GM19324 (cell line): ENCODE measurements around the gene SART1.
A peak's percentile ranks its signal among the peaks of the same experiment; 100 is the strongest.
"Not testable (repeated sequence)": the region's sequence is repeated elsewhere in the genome, so short reads cannot be mapped to it uniquely, and the experiment has no call there.

ENCODE experiments used
- ATAC-seq: cut with Tn5 transposase; IDR thresholded peaks from one replicate; pipeline ENCODE4 v1.9.1; 2021; ENCODE audit warnings: mild to moderate bottlenecking, moderate library complexity; ENCODE audit not compliant: unreplicated experiment, low FRiP score

SART1 gene

DNA sequence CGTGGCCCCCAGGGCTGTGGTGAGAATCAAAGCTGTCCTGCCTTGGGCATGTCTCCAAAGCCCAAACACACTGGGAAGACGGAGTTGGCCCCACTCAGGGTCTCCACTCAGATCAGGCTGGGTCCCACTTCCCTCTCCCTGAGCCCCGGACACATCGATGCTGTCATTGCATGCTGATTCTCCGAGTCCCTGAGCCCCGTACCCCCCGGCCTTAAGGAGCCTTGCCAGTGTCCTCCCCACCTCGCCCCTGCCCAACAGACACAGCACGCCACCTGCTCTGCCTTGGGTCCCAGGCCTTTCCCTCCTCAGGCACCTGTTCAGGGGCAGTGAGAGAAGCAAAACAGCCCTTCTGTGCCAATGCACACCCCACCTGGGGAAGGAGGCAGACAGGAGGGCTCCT is 25.8 kb downstream of the SART1 start:
- no peak for ATAC-seq

DNA sequence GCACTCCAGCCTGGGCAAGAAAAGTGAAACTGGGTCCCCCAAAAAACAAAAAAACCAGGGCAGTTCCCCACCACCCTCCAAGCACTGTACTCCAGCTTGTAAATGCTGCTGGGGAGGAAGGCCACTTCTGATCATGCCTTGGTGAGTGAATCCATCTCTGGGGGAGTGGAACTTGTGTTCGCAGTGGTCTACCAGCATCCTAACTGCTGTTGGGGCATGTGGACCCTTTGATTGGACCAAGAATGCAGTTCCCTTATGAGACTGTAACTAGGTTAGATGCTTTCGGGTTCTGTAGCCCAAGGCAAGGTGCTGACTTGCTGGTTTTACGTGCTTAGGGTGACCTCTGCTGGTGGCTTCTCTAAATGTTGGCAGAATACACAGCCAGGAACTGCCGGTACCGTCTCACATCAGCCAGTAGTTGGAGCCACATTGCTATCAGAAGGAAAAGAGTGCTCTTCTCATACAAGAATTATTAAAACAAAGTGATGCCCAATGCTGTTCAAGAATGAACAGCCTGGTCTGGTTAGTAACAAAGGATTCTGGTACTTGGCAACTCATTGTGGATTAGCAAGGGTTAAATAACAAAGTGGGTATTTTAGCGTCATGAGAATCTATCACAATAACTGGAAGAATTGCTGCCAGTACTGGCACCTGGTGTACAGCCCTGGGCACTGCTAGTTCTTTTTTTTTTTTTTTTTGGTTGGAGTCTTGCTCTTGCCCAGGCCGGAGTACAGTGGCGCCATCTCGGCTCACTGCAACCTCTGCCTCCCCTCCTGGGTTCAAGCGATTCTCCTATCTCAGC is 27.5 kb downstream of the SART1 start:
- ATAC-seq, result peak; percentile 84

- ATAC-seq, result no peak
Measured at GRCh38 chr11:65992056-65992455, 30.5 kb downstream of the SART1 start.

DNA sequence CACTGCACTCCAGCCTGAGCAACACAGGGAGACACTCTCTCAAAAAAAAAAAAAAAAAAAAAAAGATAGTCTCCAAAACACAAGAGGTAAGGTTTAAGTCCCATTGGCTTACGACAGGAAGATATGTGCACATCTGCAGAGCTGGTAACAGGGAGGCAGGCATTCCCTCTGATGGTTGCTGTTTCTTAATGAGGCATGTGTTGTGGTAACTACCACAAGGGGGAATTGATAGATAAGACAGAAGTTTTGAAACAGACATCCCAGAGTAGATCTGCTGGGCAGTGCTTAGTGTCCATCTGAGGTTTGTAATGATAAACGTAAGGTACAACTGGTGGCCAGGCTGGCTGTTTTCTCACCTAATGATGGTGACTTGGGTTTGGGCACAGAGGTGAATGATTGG is 35.8 kb downstream of the SART1 start:
- ATAC-seq, result no peak

DNA sequence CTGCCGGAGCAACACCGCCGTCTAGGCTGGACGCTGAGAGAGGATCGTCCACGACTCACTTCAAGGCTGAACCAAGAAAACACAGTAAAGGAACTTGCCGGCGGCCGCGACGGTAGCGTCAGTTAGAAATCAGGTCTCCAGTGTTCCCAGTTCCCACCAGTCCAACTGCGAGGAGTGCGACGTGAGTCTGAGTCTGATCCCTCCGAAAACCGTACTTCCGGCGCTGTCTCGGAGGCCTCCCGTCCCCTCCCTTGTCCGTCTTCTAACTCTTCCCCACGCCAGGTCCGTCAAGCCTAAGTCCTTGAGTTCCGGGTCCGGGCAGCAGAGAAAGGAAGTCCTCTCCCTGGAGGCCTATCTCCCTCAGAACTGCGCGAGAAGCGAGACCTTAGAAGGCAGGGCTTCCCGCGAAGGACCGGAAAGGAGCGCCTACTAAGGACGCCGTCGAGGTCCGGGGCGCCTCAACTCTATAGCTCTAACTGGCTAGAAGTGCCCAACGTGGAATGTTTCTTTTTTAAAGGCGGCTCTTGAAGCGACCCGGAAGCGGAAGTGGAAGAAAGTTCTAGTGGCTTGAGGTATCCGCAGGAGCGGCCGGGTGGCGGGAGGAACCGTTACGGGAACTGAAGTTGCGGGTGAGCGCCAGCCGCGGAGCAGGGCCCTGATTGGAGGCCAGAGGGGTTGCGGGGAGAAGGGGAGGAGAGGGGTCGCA is 40.6 kb downstream of the SART1 start, which contains the start of the genes BANF1 and EIF1AD:
Gene BANF1 (plus strand): TSS at position 562 of the 706 bp plus-strand sequence. CDS start 748 bp downstream, outside the sequence.
Gene EIF1AD (minus strand): TSS at position 216 of the 706 bp plus-strand sequence. CDS start 1,768 bp downstream, outside the sequence.
- peak; percentile 74 for ATAC-seq

DNA sequence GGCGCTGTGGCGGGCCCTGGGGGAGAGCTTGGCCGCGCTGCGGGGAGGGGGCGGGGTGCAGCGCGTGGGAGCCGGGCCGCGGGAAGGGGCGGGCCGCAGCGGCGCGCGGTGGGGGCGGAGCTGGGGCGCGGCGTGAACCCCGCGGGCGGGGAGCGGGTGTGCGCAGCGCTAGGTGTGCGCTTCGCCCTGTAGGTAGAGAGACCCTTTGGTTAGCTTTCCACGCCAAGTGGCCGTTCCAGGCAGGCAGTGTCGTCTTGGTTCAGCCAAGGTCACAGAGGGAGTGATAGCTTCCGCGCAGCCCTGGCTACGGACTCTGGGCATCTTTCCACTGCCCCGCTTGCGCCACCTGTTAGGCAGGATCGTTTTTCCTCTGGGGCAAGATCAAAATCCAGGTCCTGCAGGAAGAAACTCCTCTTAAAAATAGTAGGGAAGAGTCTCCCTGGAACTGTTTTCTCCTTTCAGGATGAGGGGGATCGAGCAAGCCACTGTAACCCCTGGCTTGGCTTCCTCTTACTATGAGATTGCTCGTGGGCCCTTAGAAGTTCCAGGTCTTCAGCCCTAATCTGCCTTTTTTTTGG is 41.2 kb downstream of the SART1 start:
- peak; percentile 63 for ATAC-seq

DNA sequence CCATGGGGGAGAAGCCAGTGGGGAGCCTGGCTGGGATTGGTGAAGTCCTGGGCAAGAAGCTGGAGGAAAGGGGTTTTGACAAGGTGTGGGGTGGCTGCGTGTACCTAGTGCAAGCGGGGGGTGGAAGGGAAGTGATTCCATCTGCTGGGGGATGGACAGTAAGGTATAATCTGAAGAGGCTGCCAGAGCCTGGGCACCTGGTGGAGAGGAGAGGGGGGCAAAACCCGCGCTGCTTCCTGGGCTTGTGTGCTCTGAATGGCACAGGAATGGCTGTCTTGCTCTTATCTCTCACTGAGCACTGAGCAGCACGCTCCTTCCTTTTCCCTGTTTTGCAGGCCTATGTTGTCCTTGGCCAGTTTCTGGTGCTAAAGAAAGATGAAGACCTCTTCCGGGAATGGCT is 41.8 kb downstream of the SART1 start:
- ATAC-seq, result no peak

GRCh38 chr11:66004186-66004585 is 42.7 kb downstream of the SART1 start:
- ATAC-seq, result no peak

GRCh38 chr11:66006134-66006890 is 44.8 kb downstream of the SART1 start:
- no peak for ATAC-seq

- no peak for ATAC-seq
Measured at GRCh38 chr11:66006891-66007176, 45.3 kb downstream of the SART1 start.

DNA sequence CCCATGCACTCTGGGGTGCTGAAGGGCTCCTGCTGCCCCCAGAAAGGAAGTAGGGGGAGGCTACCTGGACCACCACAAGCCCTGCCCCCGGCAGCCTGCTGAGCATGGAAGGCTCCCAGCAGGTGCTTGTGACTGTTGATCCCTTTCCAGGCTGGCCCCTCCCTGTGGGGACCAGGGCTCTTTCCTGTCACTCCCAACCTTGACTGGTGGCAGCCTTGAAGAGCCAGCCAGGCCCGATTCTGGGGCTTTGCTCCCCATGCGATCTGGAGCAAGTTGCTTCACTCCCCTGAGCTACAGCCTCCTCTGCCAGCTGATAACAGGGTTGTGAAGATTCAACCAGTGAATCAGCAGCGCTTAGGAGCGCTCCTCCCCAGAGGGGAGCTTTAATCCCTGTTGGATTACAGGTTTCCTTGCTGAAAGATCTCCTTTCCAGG is 45.7 kb downstream of the SART1 start:
- no peak for ATAC-seq

GRCh38 chr11:66008095-66008467 is 46.5 kb downstream of the SART1 start:
- no peak for ATAC-seq

GRCh38 chr11:66008468-66009101 is 47.1 kb downstream of the SART1 start:
- no peak for ATAC-seq

DNA sequence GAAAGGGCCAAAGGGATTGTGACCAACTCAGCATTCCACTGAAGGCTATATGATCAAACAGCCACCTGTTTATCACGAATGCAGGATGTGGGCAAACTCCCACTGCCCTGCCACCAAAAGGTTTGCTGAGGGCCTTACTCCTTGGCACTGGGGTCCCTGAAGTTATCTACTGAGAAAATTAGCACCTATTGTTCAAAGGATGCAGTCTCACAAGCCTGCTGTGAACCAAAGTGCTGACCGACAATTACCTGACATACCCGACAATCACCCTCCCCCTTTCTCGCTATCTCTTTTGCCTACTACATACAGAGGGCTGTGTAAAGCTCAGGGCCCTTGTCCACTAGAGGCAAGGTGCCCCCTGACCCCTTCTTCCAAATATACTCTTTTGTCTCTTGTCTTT is 48.5 kb downstream of the SART1 start:
- ATAC-seq, result not testable (repeated sequence)

GRCh38 chr11:66011239-66011784 is 49.8 kb downstream of the SART1 start:
- ATAC-seq, result no peak

- no peak for ATAC-seq
Measured at GRCh38 chr11:66011785-66012303, 50.3 kb downstream of the SART1 start, which contains the start of gene CST6. TSS of gene CST6 (plus strand) at chr11:66012008. CDS start at chr11:66012045, 37 bp downstream.

- ATAC-seq, result no peak
Measured at GRCh38 chr11:66012371-66012945, 50.9 kb downstream of the SART1 start.

- ATAC-seq, result no peak
Measured at GRCh38 chr11:66012946-66013761, 51.6 kb downstream of the SART1 start.

GRCh38 chr11:66013762-66014100 is 52.2 kb downstream of the SART1 start:
- ATAC-seq, result no peak
